ENCODE data around the gene BCAS3.
A peak's percentile ranks its signal among the peaks of the same experiment; 100 is the strongest.

The BCAS3 gene

DNA sequence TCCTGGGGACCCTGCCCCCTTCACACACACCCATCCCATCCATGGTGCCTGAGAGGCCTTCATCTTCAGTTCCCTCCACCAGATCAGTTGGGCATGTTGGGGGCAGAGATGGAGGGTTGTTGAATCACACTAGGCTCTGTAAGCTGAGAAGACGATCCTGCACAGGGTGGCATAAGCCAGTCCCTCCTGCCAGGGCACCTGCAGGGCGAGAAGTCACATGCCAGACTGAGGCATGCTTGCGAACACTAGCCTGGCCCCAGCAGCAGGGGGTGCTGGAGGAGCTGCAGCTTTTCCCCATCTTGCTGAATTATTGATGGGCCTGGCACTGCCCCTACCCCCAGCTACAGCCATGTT is 715.9 kb downstream of the BCAS3 start:
- DNase-seq, result no peak

DNA sequence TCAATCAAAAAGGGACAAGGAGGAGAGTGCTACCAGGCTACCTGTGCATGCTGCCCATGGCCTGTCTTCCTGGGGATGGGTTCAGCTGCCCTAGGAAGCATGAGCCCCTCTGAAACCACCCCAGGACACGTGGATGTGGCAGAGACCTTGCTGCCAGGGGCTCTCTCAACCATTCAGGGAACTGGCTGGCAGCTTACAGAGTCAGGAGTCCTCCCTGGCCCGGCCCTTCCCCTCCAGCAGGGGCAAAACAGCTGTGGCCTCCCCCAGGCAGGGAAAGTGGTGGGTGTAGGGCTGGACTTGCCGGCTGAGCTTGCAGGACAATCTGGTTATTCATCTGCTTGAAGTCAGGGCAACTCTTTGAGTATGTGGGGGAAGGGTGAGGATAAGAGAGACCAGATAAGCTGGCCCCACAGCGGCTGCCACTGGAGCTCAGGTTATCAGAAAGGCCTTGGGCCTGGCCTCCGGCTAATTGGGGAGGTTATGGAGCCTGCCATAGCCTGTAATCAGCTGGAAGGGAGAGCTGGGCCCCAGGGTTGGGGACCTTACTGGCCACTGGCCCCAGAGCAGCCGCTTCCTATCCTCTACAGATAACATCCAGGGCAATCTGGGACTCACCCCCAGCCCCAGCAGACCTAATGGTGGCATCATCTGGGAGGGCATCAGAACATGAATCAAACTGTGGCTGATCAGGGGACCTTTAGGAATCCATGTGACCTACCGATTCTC is 716.4 kb downstream of the BCAS3 start:
- DNase-seq, result no peak

DNA sequence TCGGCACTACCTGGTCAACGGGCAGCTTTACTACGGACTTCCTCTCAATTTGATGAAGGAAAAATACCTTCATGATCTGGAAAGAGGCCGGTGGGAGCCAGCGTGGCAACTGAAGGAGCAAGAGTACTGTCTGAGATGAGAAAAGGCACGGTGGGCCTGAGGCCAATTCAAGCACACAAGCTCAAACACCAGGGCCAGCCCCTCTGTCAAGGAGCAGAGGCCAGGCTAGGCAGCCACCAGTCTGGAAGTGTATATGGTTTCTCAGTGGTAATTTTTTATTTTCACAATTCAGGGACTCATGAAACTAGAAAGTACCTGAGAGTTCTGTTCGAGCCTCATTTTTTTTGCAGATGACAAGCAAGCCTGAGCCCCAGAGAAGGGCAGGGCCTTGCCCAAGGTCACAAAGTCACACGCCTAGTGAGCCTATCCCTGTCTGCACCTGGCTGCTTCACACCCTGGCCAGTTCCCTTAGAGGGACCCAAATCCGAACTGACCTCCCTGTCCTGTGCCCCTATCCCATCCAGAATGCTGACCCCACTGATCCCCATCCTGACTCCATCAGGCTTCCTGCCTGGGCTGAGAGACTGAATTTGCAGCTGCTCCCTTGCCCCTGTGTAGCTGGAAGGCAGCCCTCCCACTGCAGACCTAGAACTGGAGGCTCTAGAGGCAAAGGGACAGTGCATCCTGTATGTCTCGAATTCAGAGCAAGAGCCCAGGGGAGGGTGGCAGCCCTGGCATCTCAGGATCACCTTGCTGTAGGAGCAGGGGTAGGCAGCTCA is 717.2 kb downstream of the BCAS3 start:
- DNase-seq, result no peak

DNA sequence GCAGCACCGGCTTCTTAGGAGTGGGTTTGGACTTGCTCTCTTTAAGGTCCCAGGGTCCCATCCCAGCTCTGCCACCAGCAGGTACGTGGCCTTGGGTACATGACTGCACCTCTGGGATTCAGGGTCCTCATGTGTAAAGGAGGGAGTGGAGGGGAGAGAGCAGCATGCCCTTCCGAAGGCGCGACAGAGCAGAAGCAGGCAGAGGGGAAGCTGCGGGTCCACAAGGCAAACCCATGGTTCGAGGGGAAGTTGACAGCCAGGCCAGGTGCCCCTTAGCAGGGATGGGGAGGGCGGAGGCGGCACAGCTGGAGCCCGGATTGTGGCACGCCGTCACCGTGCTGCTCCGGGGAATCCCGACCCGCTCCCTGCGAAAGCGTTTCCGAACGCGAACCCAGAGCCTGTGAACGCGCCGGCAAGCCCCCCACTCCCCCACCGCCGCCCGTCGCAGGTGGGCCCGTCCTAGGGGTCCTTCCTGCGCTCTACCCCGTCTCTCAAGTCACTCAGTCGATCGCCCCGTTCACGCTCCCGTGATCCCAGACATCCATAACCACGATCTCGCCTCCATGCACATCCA is 717.8 kb downstream of the BCAS3 start:
- DNase-seq, result no peak

DNA sequence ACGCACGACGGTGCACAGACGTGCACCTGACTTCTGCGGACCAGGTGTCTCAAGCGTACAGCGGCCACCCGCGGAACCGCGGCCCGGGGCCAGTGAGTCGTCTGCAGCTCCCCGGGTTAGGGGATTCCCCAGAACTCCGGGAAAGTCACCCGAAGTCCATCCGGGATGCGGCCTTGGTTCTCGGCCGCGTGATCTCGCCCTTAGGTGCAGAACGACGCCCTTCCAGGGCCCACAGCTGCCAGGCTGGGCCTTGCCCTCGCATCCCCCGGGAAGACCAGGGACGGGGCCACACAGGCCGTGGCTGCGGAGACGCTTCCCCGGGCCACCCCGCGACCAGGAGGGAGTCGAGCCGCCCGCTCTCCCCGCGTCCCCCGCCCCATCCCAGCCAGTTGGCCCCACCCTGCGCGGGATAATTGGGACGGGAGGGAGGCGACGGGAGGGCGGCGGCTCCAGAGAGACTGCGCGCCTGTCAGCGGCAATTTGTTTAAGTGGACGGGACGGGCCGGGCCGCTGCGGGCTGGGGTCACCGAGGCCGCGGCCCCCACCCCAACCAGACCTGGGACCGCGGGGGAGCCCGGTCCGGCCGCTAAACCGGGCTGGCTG is 718.4 kb downstream of the BCAS3 start:
- no peak for DNase-seq

- no peak for DNase-seq
Observed at GRCh38 chr17:61396586-61397085, 719.0 kb downstream of the BCAS3 start.

DNA sequence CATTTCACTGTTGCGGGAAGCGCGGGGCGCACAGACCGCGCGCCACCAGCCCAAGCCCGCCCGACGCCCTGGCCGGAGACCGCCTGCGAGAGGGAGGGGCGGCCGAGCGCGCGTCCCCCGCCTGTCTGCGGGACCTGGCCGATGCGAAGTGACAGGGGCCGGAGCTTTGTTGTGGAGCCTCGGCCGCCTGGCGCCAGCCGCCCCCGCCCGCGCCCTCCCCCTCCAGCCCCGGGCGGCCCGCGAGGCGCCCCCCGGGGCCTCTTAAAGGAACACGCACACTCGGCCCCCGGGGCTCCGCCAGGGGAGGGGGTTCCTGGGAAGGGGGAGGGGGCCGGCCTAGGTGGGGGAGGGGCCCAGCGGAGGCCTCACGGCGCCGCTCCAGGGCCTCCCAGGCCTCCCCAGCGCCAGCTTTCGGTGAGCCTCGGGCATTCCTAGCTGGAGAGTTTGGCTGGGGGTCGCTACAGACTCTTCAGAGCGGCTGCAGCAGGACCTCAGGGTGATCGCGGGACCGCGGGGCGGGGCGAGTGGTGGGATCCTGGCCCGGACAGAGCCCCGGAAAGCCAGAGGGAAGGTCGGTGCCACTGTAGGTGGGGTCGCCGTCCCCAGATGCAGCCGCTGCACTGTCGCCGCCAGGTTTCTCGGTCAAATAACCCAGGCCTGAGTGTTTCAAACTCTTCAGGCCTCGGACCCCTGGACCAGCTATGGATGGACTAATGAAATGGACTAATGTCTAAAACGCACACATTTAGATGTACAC is 719.6 kb downstream of the BCAS3 start:
- no peak for DNase-seq

DNA sequence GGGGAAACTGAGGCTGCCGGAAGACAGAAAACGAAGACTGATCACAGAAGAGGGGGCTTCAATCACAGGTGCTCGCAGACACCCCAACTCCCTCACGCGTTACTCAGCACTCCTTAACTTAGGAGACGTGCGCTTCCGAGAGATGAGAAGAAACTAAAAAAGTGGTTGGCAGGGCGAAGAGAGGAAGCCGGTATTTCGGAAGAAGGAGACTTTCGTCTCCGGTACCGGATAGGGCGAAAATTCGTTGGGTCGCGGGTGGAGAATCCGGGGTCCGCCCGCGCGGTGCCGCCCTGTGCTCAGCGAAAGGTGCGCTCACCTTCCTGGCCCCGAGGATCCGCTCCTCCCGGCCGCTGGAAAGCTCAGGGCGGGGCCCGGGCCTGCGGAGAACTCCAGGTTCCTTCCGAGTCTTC is 721.1 kb downstream of the BCAS3 start:
- DNase-seq, result no peak

DNA sequence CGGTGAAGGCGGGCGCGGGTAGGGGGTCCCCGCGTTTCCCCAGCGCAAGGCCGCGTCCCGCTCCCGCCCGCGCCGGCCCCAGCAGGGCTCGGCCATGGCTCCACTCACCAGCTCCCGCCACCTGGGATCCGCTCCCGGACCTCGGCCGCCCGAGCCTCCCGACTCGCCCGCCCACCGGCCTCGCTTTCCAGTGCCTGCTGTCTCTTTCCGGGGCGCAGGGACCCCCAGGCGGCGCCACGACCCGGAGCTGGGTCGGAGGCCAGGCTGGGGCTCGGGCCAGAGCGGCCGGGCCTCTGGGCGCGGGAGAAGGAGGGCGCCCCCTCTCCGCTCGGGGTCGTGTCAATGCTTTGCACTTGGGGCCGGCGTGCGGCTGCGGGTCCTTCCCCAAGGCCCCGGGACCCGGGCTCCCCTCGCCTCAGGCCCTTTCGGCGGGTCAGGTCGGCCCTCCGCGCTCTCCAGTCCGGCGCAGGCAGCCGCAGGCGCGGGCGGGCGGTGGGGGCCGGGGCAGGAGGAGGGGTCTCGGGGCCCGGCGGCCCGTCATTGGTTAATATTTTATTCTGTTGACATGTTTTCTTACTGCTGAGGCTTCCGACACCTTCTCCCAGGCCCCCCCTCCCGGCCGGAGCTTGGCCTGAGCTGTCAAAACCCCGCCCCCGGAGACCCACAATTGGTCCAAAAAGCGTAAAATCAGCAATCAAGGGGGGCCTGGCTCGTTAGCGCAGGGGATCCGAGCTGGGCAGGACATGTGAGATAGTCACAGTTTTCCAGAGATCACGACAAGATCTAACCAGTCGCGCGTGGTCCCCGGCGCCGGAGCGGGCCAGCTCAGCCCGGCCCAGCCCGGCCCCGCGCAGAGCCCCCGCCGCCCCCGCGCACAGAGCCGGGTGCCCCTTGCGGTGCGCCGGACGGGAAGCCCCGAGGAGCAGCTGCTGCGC is 721.7 kb downstream of the BCAS3 start, which contains the start of gene TBX2:
Gene TBX2 (plus strand): TSS at position 713 of the 935 bp plus-strand sequence. CDS start 334 bp downstream, outside the sequence.
- no peak for DNase-seq

GRCh38 chr17:61400066-61400716 is 722.5 kb downstream of the BCAS3 start:
- peak; percentile 45 for DNase-seq

- DNase-seq, result no peak
Observed at GRCh38 chr17:61400717-61401388, 723.2 kb downstream of the BCAS3 start.

DNA sequence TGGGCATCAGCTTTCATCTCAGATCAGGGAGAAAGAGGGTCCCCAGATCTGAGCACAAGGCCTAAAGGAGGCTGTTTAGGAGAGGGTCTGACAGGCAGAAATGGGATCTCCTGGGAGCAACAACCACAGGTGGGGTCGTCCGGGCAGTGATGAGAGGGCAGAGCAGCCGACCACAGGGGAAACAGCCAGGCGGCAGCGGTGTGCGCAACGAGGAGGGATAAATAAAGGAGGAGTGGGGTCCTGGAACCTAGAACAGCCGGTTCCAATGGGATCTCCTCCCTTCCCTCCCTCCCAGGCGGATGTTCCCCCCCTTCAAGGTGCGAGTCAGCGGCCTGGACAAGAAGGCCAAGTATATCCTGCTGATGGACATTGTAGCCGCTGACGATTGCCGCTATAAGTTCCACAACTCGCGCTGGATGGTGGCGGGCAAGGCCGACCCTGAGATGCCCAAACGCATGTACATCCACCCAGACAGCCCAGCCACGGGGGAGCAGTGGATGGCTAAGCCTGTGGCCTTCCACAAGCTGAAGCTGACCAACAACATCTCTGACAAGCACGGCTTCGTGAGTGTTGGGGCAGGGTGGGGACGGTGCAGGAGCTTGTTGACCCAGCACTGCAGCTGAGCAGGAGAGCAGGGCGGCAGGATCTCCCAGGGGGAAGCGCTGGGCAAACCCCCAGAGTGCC is 723.9 kb downstream of the BCAS3 start:
- DNase-seq, result no peak

GRCh38 chr17:61402073-61402541 is 724.5 kb downstream of the BCAS3 start:
- DNase-seq, result no peak

- no peak for DNase-seq
Observed at GRCh38 chr17:61402978-61403800, 725.5 kb downstream of the BCAS3 start.

DNA sequence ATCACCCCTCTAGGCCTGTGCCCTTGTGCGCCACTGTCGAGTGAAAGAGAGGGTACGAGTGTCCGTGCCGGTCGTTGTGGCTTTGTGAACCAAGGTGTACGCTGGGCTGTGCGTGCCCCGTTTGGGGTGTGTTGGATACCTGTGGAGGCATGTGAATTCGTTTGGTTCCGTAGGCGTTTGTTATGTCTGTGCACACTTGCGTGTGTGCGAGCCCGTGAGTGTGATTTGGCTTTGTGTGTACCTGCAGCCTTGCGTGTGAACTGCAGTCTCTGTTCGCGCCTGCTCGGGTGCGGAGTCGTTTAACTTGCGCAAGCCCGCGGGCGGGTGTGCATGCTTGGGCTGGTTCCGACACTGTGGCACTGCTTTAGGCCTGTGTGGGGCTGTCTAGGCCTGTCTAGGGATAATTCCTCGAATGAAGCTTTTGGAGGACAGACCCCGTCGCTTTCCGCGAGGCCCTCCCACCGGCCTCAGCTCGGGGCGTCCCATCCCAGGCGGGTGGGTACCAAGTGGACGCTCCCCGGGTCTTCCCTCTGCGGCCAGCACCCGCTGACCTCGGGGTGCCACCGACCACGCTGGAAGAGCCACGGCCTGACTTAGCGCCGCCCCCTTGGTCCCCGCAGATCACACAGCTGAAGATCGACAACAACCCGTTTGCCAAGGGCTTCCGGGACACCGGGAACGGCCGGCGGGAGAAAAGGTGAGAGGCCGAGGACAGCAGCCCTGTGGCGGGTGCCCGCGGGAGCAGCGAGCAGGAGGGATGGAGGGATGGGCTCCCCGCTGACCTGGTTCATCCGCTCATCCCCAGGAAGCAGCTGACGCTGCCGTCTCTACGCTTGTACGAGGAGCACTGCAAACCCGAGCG is 726.4 kb downstream of the BCAS3 start:
- DNase-seq, result no peak

DNA sequence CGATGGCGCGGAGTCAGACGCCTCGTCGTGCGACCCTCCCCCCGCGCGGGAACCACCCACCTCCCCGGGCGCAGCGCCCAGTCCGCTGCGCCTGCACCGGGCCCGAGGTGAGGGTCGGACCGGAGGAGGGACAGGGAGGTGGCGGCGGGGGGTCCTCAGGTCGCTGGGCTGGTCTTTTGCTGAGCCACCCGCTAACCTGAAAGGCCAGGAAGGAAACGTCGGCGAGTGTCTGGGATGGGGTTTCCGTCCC is 726.9 kb downstream of the BCAS3 start:
- no peak for DNase-seq

- DNase-seq, result no peak
Observed at GRCh38 chr17:61404913-61405685, 727.4 kb downstream of the BCAS3 start.
